Ovary (tissue), 9 donors: ENCODE measurements around the gene POLR2I. TPM values are rescaled to one million over a fixed set of nuclear protein-coding genes. Genes with fewer than 3 reads are reported as not detected.

Source experiments
- DNase-seq, 5 donors: peaks; one replicate each; pipeline ENCODE4 v3.0.0-alpha.2; 2019 to 2020
- H3K27ac ChIP-seq, 2 donors: fragments of 200-600 bp; one replicate each; pipeline versions ENCODE4 v1.5.1 to v1.8.0; 2019 to 2022
- H3K27me3 ChIP-seq: fragments of 200-600 bp; one replicate; pipeline ENCODE4 v1.8.0; 2022
- H3K36me3 ChIP-seq: fragments of 200-600 bp; sonication (generic); one replicate; pipeline ENCODE4 v1.5.1; 2019
- H3K4me1 ChIP-seq: one replicate; pipeline ENCODE4 v1.8.1; 2013; ENCODE audit warnings: mild to moderate bottlenecking, moderate library complexity; ENCODE audit not compliant: insufficient read depth
- H3K4me3 ChIP-seq: fragments of 200-600 bp; sonication (generic); one replicate; pipeline ENCODE4 v1.5.1; 2017
- H3K9me3 ChIP-seq, 2 donors: fragments of 200-600 bp in 1 of 2; sonication (generic) in 1 of 2; one replicate each; pipeline versions ENCODE4 v1.5.1 to v1.8.1; 2013 to 2019; ENCODE audit warnings: mild to moderate bottlenecking in 1 of 2, moderate library complexity in 1 of 2
- CTCF ChIP-seq, 3 donors: fragments of 450-650 bp in 2 of 3; fragments of 200-600 bp in 1 of 3; IDR thresholded peaks; one replicate each; pipeline versions ENCODE4 v1.5.1 to v1.8.0; 2016 to 2022; ENCODE audit warnings: antibody characterized with exemption in 3 of 3, mild to moderate bottlenecking in 1 of 3
- EP300 ChIP-seq: sonication (generic); formaldehyde crosslinking; IDR thresholded peaks from one replicate; pipeline ENCODE4 v1.6.1; 2017; ENCODE audit warnings: antibody characterized with exemption
- POLR2A ChIP-seq: fragments of 450-650 bp; IDR thresholded peaks from one replicate; pipeline ENCODE4 v1.6.1; 2017; ENCODE audit warnings: antibody characterized with exemption, mild to moderate bottlenecking, moderate library complexity
- WGBS, 3 donors: extraction: QIAGEN DNeasy Blood & Tissue Kit in 1 of 3; methylation state at CpG; one replicate each; pipeline versions ENCODE4 v1.1.5 to v1.1.7; 2013 to 2017; 5-methylcytosine and 5-hydroxymethylcytosine counted together
- intact Hi-C, 4 donors: fragments of 100-400 bp; cut with DNase I; formaldehyde crosslinking; loops; one replicate each; pipeline versions ENCODE4 v1.11.0 to v1.15.1; 2022 to 2023
- polyA plus RNA-seq, 2 donors: library from polyadenylated mRNA; stranded (reverse); fragments of 200-250 nt in 1 of 2; fragments of 350-450 nt in 1 of 2; fragmentation: Illumina TruSeq in 1 of 2; extraction: RNeasy Lipid Tissue Mini Kit (QIAGEN cat#74804) in 1 of 2; gene quantifications; one replicate each; pipeline ENCODE4 v1.2.3, GENCODE V29; 2013 to 2014
- total RNA-seq, 7 donors: library from RNA; depleted of rRNA in 2 of 7; stranded (reverse); fragments of >200 nt in 2 of 7; fragmentation: NEBNext Ultra II Directional in 3 of 7; extraction: Animal tissue kit (Norgen Biotek cat#: 25700) in 3 of 7; gene quantifications; one replicate each; pipeline versions ENCODE4 v1.1.0 to v1.2.4, GENCODE V29; 2016 to 2023
- donor health status: DM: no; HTN: no; CAD: no; lungs with moderate emphysema.
- donor health status: DM: no; HTN: no; CAD: no.
- donor health status: Bipolar disorder and iron deficiency.
- donor health status: DM: yes; HTN: yes; CAD: no.
- donor health status: DM: no; HTN: no; CAD: no.
- donor health status: DM: yes; HTN: yes; CAD: no.

POLR2I gene
- total and polyA plus RNA-seq, 9 donors = 49.4 to 84.8 (median 70.0) TPM

DNA sequence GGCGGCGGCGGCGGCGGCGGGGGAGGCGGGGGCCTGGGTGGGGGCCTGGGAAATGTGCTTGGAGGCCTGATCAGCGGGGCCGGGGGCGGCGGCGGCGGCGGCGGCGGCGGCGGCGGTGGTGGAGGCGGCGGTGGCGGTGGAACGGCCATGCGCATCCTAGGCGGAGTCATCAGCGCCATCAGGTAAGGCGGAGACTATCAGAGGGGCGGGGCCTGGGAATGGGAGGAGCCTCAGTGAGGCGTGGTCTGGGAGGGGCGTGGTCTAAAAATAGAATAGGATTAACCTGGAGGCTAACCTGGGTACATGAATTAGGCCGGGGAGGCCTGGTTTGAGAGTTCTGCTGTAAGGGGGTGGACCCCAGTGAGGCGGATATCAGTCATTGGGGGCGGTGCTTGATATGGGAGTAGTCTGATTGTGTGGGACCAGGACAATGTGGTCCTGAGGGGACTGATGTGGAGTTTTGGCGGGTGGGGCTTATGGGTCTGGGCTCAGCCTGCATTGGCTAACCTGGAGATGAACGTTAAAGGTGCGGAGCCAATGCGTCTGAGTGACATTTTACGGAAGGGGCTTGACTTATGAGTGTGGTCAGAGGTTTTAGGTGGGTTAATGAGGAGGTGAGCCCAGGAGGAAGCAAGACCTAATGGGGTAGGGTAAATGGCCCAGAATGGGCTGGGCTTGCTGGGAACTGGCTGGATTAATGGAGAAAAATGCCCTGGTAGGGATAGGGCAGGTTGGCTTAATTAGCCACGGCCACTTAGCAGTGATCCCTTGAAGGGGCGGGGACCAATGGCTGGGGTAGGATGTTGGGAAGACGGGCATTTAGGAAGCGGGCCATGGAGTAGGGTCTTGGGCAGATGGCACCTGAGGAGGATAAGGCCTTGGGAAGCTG lies 26.6 kb upstream of the POLR2I start:
- WGBS, 3 donors = 21 to 42% (median 21%) methylated on average over 19 to 42 of the region's 42 CpGs
- H3K27ac ChIP-seq = peak overlapping the region; percentile 89 to 96
- peak overlapping the region; percentile 94 for H3K4me3 ChIP-seq
- TF ChIP-seq POLR2A (peak; percentile 59), CTCF (IDR thresholded peaks at IDR 0.05) (no peak)
- intact Hi-C loops = no loop called here
- H3K36me3 ChIP-seq = no peaks in the 10 kb centered on the region
- H3K4me1 ChIP-seq = peaks cover 6% of the 10 kb centered on the region
- H3K27me3 ChIP-seq = no peaks in the 10 kb centered on the region
- no peaks in the 10 kb centered on the region for H3K9me3 ChIP-seq
- peak; percentile 87 to 94 (median 92) for DNase-seq

DNA sequence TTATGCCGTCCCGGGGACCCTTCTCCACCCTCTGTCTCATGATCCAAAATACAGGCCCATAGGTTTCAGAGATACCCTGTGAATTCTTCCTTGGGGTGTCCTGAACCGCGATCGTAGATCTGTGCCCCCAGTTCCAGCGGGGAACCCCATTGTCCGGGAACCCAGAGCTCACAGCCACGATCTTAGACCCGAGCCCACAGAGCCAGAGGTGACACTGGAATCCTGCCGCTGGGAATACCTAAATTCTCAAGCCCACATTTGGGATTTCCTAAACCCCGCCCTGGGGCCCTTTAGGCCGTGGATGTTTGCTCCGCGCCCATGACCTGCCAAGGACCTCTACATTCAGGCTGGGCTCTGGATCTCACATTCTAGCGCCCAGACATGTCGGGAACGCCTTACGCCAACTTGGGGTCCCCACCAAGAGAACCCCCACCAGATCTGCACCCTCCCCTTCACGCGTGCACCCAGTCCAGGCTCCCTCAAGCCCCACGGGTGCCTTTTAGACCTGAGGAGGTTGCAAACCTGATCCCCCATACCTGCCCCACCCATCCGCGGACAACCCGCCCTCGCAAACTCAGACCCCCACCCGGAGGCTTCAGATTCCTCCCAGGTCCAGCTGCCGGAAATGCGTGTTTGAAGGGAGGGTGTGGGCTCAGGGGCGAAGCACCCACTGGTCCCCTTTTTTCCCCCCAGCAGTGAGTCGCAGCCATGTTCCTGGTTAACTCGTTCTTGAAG lies 25.8 kb upstream of the POLR2I start:
- intact Hi-C loops = no loop called here
- no peak for TF ChIP-seq EP300
- TF ChIP-seq POLR2A = no peak
- no peak for TF ChIP-seq CTCF (IDR thresholded peaks at IDR 0.05)
- no peaks in the 10 kb centered on the region for H3K9me3 ChIP-seq
- no peaks in the 10 kb centered on the region for H3K36me3 ChIP-seq
- 0 to 1% (median 0%) methylated on average over 29 to 31 of the region's 31 CpGs for WGBS, 3 donors
- peaks cover 6% of the 10 kb centered on the region for H3K4me1 ChIP-seq
- peak overlapping the region; percentile 94 for H3K4me3 ChIP-seq
- peak overlapping the region; percentile 89 to 96 for H3K27ac ChIP-seq
- peak; percentile 65 to 75 (median 68) for DNase-seq
- H3K27me3 ChIP-seq = no peaks in the 10 kb centered on the region

DNA sequence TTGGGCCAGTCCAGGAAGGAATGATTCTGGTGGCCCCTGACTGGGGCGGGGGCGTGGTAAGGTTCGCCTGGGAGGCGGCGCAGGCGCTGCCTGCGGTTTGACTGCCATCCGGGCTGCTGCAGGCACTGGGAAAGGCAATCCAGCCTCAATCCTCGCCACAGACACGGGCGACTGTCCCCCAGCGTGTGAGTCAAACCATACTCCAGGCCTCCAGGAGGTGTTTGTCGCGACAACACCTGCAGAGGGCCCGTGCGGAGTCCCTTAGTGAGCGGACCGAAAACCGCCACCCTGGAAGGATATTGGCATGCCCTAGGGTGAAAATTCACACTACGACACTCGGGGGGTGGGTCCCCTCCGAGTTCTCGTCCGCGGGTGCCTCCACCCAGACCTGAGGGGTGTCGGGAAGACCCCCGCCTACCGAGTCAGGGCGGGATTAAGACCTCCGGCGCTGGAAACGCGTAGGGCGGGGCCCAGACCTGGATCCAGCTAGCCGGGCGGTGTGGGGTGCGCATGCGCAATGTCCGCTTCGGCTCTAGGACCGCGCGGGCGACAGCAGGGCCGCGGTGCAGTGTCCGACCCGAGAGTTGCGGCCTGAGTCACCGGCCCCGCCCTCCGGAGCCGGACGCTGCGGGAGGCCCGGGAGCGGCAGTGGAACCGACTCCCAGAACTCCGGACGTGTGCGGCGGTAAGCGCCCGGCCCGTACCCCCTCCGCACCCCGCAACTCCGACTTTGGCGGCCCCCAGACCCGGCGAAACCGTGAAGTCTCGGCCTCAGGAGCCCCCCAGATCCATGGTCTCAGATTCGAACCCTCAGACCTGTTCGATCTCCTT lies 25.0 kb upstream of the POLR2I start, which contains the start of gene CAPNS1:
CAPNS1 (plus strand) TSS at position 594 of the 831 bp plus-strand sequence. CDS start 946 bp downstream, outside the sequence.
- peaks cover 6% of the 10 kb centered on the region for H3K4me1 ChIP-seq
- no peaks in the 10 kb centered on the region for H3K36me3 ChIP-seq
- 0 to 1% (median 0%) methylated on average over 46 to 75 of the region's 75 CpGs for whole genome bisulfite sequencing, 3 donors
- peak within 1 kb of the TSS; percentile 89 to 96 for H3K27ac ChIP-seq
- no peaks in the 10 kb centered on the region for H3K9me3 ChIP-seq
- peak; percentile 98 to 99 (median 98) for DNase-seq
- H3K4me3 ChIP-seq = peak within 1 kb of the TSS; percentile 94
- TF ChIP-seq EP300 (no peak), POLR2A (peak; percentile 97), CTCF (IDR thresholded peaks at IDR 0.05) (peak in 1 of 3 donors; percentile 39)
- intact Hi-C loops = no loop called here
- no peaks in the 10 kb centered on the region for H3K27me3 ChIP-seq

- H3K27me3 ChIP-seq = no peaks in the 10 kb centered on the region
- H3K4me3 ChIP-seq = peak overlapping the region; percentile 94
- 29 to 48% (median 34%) methylated on average over 7 of the region's 7 CpGs for WGBS, 3 donors
- H3K9me3 ChIP-seq = no peaks in the 10 kb centered on the region
- no peaks in the 10 kb centered on the region for H3K36me3 ChIP-seq
- intact Hi-C loops = no loop called here
- no peak for DNase-seq
- H3K27ac ChIP-seq = peak overlapping the region; percentile 81 to 96
- TF ChIP-seq POLR2A = no peak
- TF ChIP-seq EP300 = no peak
- no peak for TF ChIP-seq CTCF (IDR thresholded peaks at IDR 0.05)
- peaks cover 6% of the 10 kb centered on the region for H3K4me1 ChIP-seq
Measured at GRCh38 chr19:36139120-36139472, 24.4 kb upstream of the POLR2I start.
